Endothelial cell of umbilical vein (primary cell): ENCODE results near the gene MGST3. TPM values are rescaled to one million over a fixed set of nuclear protein-coding genes. Genes with fewer than 3 reads are reported as not detected.

Experiments used
- BruUV-seq: library from RNA; stranded (reverse); fragments of 400-500 nt; replicated peaks from 2 replicates; lab custom pipeline; 2021; lab: Mats Ljungman, UMichigan
- CTCF ChIA-PET: fragments of 300-600, 350-600 bp; sonication (Branson Sonifier 250); formaldehyde crosslinking; loops from one replicate; lab custom pipeline; 2021; ENCODE audit warnings: antibody characterized with exemption, inconsistent platforms; lab: Charles Lee
- POLR2A ChIA-PET: fragments of 300-600, 350-600 bp; sonication (Branson Sonifier 250); formaldehyde crosslinking; loops from one replicate; lab custom pipeline; 2021; ENCODE audit warnings: antibody characterized with exemption, inconsistent platforms; lab: Charles Lee
- DNase-seq: peaks from one replicate; pipeline ENCODE4 v3.0.0-alpha.2; 2011; ENCODE audit warnings: low read depth, low spot score
- FAIRE-seq: peaks from 2 replicates; lab custom pipeline; 2011; peaks lifted over from hg19 to GRCh38; lab: Jason Lieb, UNC
- H2AFZ ChIP-seq: 2 replicates; pipeline ENCODE4 v1.6.0; 2012; ENCODE audit warnings: low read depth, low read length, control low read depth, inconsistent platforms
- H3K27ac ChIP-seq: 2 replicates; pipeline ENCODE4 v1.5.1; 2011; ENCODE audit warnings: low read depth, mild to moderate bottlenecking, control low read depth, low read length, moderate library complexity; ENCODE audit not compliant: insufficient read depth
- H3K27me3 ChIP-seq, 2 experiments: 2 replicates each; pipeline versions ENCODE4 v1.6.0 to v1.6.1; 2011; ENCODE audit warnings: low read length in 2 of 2, mixed read lengths in 1 of 2; ENCODE audit not compliant: control insufficient read depth in 2 of 2, insufficient read depth in 2 of 2
- H3K36me3 ChIP-seq, 2 experiments: 2 replicates in 1 of 2; 3 replicates in 1 of 2; pipeline ENCODE4 v1.5.1; 2011; ENCODE audit warnings: low read length in 2 of 2, mild to moderate bottlenecking in 1 of 2, moderate library complexity in 1 of 2; ENCODE audit not compliant: control insufficient read depth in 2 of 2, insufficient read depth in 2 of 2; ENCODE audit errors: extremely low read depth in 1 of 2
- H3K4me1 ChIP-seq: 3 replicates; pipeline ENCODE4 v1.5.1; 2011; ENCODE audit warnings: mild to moderate bottlenecking, low read length; ENCODE audit not compliant: control insufficient read depth, insufficient read depth; ENCODE audit errors: extremely low read depth
- H3K4me2 ChIP-seq: 2 replicates; pipeline ENCODE4 v1.6.1; 2011; ENCODE audit warnings: low read length, control low read depth, mixed read lengths; ENCODE audit not compliant: insufficient read depth
- H3K4me3 ChIP-seq, 3 experiments: fragments of 200-600 bp in 1 of 3; sonication (generic), shearing (Covaris generic) in 1 of 3; replicated peaks in 1 of 3; 2 replicates each; pipeline ENCODE4 v1.5.1; 2011 to 2016; ENCODE audit warnings: control low read depth in 3 of 3, low read length in 3 of 3, mild to moderate bottlenecking in 2 of 3, inconsistent platforms in 1 of 3, low read depth in 1 of 3, moderate library complexity in 1 of 3; ENCODE audit not compliant: insufficient read depth in 1 of 3
- H3K79me2 ChIP-seq: 2 replicates; pipeline ENCODE4 v1.6.0; 2012; ENCODE audit warnings: low read length, inconsistent platforms; ENCODE audit not compliant: control insufficient read depth, insufficient read depth
- H3K9ac ChIP-seq: replicated peaks from 2 replicates; pipeline ENCODE3; 2011; ENCODE audit warnings: low read length, control low read depth; ENCODE audit not compliant: insufficient read depth; ENCODE audit errors: extremely low read depth
- H3K9me1 ChIP-seq: replicated peaks from 3 replicates; pipeline ENCODE4 v1.6.0; 2011; ENCODE audit warnings: mild to moderate bottlenecking, low read length; ENCODE audit not compliant: control insufficient read depth, insufficient read depth; ENCODE audit errors: extremely low read depth
- H3K9me3 ChIP-seq: replicated peaks from 2 replicates; pipeline ENCODE4 v1.5.1; 2012; ENCODE audit warnings: low read length, inconsistent platforms; ENCODE audit not compliant: control insufficient read depth, insufficient read depth
- H4K20me1 ChIP-seq: replicated peaks from 2 replicates; pipeline ENCODE3; 2011; ENCODE audit warnings: mild to moderate bottlenecking, low read length; ENCODE audit not compliant: control insufficient read depth, insufficient read depth; ENCODE audit errors: extremely low read depth
- EZH2 ChIP-seq: IDR thresholded peaks from 2 replicates; pipeline ENCODE4 v1.6.1; 2012; ENCODE audit warnings: borderline replicate concordance, low read depth, mild to moderate bottlenecking, moderate library complexity, low read length, inconsistent platforms; ENCODE audit not compliant: severe bottlenecking
- FOS ChIP-seq: IDR thresholded peaks from 2 replicates; pipeline ENCODE4 v1.6.1; 2011; ENCODE audit warnings: mild to moderate bottlenecking, low read length, moderate library complexity, borderline replicate concordance; ENCODE audit not compliant: insufficient read depth
- GATA2 ChIP-seq: IDR thresholded peaks from 2 replicates; pipeline ENCODE4 v1.7.0; 2011; ENCODE audit warnings: low read depth, mild to moderate bottlenecking, moderate library complexity, mixed read lengths, low read length; ENCODE audit not compliant: insufficient read length, insufficient read depth
- JUN ChIP-seq: IDR thresholded peaks from 2 replicates; pipeline ENCODE4 v1.6.1; 2011; ENCODE audit warnings: borderline replicate concordance, low read depth; ENCODE audit not compliant: insufficient read length, insufficient read depth
- MYC ChIP-seq: IDR thresholded peaks from one replicate; pipeline ENCODE4 v1.6.1; 2011; ENCODE audit warnings: mild to moderate bottlenecking, low read depth, low read length
- POLR2A ChIP-seq: IDR thresholded peaks from 2 replicates; pipeline ENCODE4 v1.6.1; 2012; ENCODE audit warnings: low read depth, mild to moderate bottlenecking, control low read depth, low read length
- POLR2AphosphoS5 ChIP-seq: IDR thresholded peaks from 2 replicates; pipeline ENCODE4 v1.6.1; 2012; ENCODE audit warnings: low read depth, mild to moderate bottlenecking, control low read depth, low read length, moderate library complexity; ENCODE audit not compliant: insufficient read depth
- dilution Hi-C: fragments of 300-500 bp; cut with MboI; formaldehyde crosslinking; loops from one replicate; pipeline ENCODE4 v1.15.0; 2019; ENCODE audit warnings: low sequenced_read_pairs; ENCODE audit not compliant: extremely low pct_ligation_motif_present
- intact Hi-C: fragments of 100-400 bp; cut with micrococcal nuclease; formaldehyde crosslinking; loops from one replicate; pipeline ENCODE4 v1.10.0; 2022
- polyA plus RNA-seq, 4 experiments: library from polyadenylated mRNA; depleted of rRNA in 3 of 4; stranded (reverse) in 3 of 4; unstranded in 1 of 4; fragments of >200 nt; gene quantifications; 2 replicates each; pipeline versions ENCODE4 v1.2.1 to v1.2.3, GENCODE V29; 2011 to 2012; ENCODE audit warnings: missing spikeins in 1 of 4
- total RNA-seq: library from RNA; stranded (reverse); gene quantifications from 2 replicates; pipeline ENCODE4 v1.2.3, GENCODE V29; 2021
- TF ChIP-seq, protein P1 (sequence below): IDR thresholded peaks from 2 replicates; pipeline ENCODE4 v1.6.1; 2011; ENCODE audit not compliant: insufficient read depth, insufficient read length
- TF ChIP-seq, protein P2 (sequence below), 2 donors: IDR thresholded peaks; 1 replicate in 1 of 2; 2 replicates in 1 of 2; pipeline ENCODE4 v1.5.1; 2011; ENCODE audit warnings: low read length in 2 of 2, mild to moderate bottlenecking in 2 of 2, moderate library complexity in 2 of 2, control low read depth in 1 of 2, inconsistent platforms in 1 of 2, low read depth in 1 of 2; ENCODE audit not compliant: insufficient read depth in 1 of 2; ENCODE audit errors: extremely low read depth in 1 of 2

MGST3 gene
- total and polyA plus RNA-seq, 2 donors (not counting 3 experiments of a cell fraction or from before 2014, with no cell fraction given) = 164 to 288 TPM

DNA sequence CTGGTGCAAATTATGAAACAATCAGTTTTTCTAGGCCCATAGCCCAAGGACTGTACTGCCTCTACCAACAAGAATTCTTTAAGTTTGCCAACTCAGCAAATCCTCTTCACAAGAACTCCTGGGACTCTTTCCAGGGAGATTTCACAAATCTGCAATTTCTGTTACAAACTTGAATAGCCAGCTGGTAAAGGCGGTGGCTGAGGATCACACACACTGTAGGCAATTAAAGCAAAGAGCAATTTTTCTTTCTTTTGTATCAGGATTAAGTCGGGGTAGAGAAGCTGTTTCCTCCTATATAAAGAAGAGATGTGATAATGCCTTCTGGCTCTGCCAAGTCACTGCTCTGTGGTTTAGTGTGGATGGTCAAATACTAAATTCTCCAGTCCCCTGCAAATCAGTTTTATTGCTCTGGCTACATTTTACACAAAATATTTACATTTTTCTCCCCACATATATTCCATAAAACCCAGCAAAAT lies 65.6 kb downstream of the MGST3 start:
- intact Hi-C loops = loop anchor here (5.0 kb wide), 1 partner anchor 216 kb away; no protein-coding TSS in a partner anchor
- no peaks in the 10 kb centered on the region for H3K9me1 ChIP-seq
- H3K4me1 ChIP-seq = peaks cover 21% of the 10 kb centered on the region
- H3K79me2 ChIP-seq = peaks cover 30% of the 10 kb centered on the region
- peak; percentile 46 for DNase-seq
- no peak for FAIRE-seq
- CTCF ChIA-PET = interaction anchor here (1.4 kb wide), 1 partner anchor 66 kb away, joined by 6 read pairs; the partner anchor contains the start of gene MGST3
- H4K20me1 ChIP-seq = no peaks in the 10 kb centered on the region
- no peaks in the 10 kb centered on the region for H3K36me3 ChIP-seq
- H3K27me3 ChIP-seq = peaks cover 0 to 2% of the 10 kb centered on the region in 2 experiments
- no peak overlapping the region for H3K9ac ChIP-seq
- no peak overlapping the region for H3K27ac ChIP-seq
- BruUV-seq = no TSS peak
- dilution Hi-C loops = no loop called here
- H2AFZ ChIP-seq = no peak overlapping the region
- peak overlapping the region in 1 of 3 experiments; percentile 66 for H3K4me3 ChIP-seq
- no peaks in the 10 kb centered on the region for H3K9me3 ChIP-seq
- no peak for TF ChIP-seq FOS
- TF ChIP-seq GATA2 = no peak
- no peak for TF ChIP-seq POLR2A
- TF ChIP-seq JUN = no peak
- H3K4me2 ChIP-seq = peak overlapping the region; percentile 53
- POLR2A ChIA-PET = no interaction called here

DNA sequence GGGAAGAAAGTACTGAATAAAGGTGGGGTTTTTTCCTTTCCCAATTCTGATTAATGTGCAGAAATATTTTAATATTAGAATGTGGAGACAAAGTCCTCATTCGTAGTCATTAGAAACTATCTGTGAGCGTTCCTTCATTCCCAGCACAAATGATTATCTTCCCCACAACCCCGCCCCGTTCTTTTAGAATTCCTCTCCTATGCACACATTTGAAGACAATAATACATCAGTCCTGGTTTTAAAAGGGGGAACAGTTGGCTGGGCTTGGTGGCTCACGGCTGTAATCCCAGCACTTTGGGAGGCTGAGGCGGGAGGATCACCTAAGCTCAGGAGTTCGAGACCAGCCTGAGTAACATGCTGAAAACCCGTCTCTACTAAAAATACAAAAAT lies 66.5 kb downstream of the MGST3 start:
- H3K79me2 ChIP-seq = peaks cover 30% of the 10 kb centered on the region
- DNase-seq = peak; percentile 17
- FAIRE-seq = no peak
- intact Hi-C loops = loop anchor here (5.0 kb wide), 1 partner anchor 215 kb away; no protein-coding TSS in a partner anchor
- TSS peak; percentile 33 for BruUV-seq
- ChIA-PET CTCF (interaction anchor here (0.8 to 2.2 kb wide), 18 partner anchors 9 to 1523 kb away, joined by 3 to 10 read pairs (median 4); partner anchors contain the start of genes MGST3 and POU2F1), POLR2A (interaction anchor here (0.6 kb wide), 1 partner anchor 23 kb away, joined by 3 read pairs; no protein-coding TSS in a partner anchor)
- H3K9me3 ChIP-seq = no peaks in the 10 kb centered on the region
- peak overlapping the region; percentile 53 for H3K4me2 ChIP-seq
- H3K27ac ChIP-seq = peak overlapping the region; percentile 72
- no peak overlapping the region for H2AFZ ChIP-seq
- dilution Hi-C loops = no loop called here
- H3K9me1 ChIP-seq = no peaks in the 10 kb centered on the region
- H4K20me1 ChIP-seq = no peaks in the 10 kb centered on the region
- H3K4me1 ChIP-seq = peaks cover 21% of the 10 kb centered on the region
- H3K36me3 ChIP-seq = no peaks in the 10 kb centered on the region
- H3K9ac ChIP-seq = peak overlapping the region; percentile 85
- peak overlapping the region; percentile 36 to 66 (median 55) for H3K4me3 ChIP-seq
- TF ChIP-seq JUN = no peak
- no peak for TF ChIP-seq GATA2
- TF ChIP-seq FOS = no peak
- no peak for TF ChIP-seq EZH2
- TF ChIP-seq, protein P1, sequence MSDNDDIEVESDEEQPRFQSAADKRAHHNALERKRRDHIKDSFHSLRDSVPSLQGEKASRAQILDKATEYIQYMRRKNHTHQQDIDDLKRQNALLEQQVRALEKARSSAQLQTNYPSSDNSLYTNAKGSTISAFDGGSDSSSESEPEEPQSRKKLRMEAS = no peak
- TF ChIP-seq POLR2A = no peak
- no peak for TF ChIP-seq MYC
- TF ChIP-seq, protein P2, sequence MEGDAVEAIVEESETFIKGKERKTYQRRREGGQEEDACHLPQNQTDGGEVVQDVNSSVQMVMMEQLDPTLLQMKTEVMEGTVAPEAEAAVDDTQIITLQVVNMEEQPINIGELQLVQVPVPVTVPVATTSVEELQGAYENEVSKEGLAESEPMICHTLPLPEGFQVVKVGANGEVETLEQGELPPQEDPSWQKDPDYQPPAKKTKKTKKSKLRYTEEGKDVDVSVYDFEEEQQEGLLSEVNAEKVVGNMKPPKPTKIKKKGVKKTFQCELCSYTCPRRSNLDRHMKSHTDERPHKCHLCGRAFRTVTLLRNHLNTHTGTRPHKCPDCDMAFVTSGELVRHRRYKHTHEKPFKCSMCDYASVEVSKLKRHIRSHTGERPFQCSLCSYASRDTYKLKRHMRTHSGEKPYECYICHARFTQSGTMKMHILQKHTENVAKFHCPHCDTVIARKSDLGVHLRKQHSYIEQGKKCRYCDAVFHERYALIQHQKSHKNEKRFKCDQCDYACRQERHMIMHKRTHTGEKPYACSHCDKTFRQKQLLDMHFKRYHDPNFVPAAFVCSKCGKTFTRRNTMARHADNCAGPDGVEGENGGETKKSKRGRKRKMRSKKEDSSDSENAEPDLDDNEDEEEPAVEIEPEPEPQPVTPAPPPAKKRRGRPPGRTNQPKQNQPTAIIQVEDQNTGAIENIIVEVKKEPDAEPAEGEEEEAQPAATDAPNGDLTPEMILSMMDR (IDR thresholded peaks at IDR 0.05; ENCODE audit: extremely low read depth in 1 of 2, insufficient read depth in 1 of 2, low read depth in 1 of 2, low read length in 2 of 2) = no peak
- no peak for TF ChIP-seq POLR2AphosphoS5
- peaks cover 2 to 3% of the 10 kb centered on the region in 2 experiments for H3K27me3 ChIP-seq
